GM23338 (cell line): Measurements from ENCODE around the gene STAB2. TPM values are rescaled to one million over a fixed set of nuclear protein-coding genes. Genes with fewer than 3 reads are reported as not detected.
"Not testable (repeated sequence)": the region's sequence is repeated elsewhere in the genome, so short reads cannot be mapped to it uniquely, and the experiment has no call there.

Experiments
- ATAC-seq: fragments of 200-7000 bp; cut with Tn5 transposase; 3 replicates; pipeline ENCODE4 v1.9.1; 2020
- DNase-seq: peaks from one replicate; pipeline ENCODE4 v3.0.0-alpha.2; 2015; ENCODE audit warnings: low spot score
- H2AFZ ChIP-seq: fragments of 200-600 bp; sonication (generic); 2 replicates; pipeline ENCODE4 v1.8.0; 2016; ENCODE audit warnings: antibody characterized with exemption, mild to moderate bottlenecking, moderate library complexity
- H3F3A ChIP-seq: fragments of 200-600 bp; sonication (generic); replicated peaks from 2 replicates; pipeline ENCODE4 v1.8.0; 2017; ENCODE audit warnings: antibody characterized with exemption, mixed run types, low read depth
- H3K27ac ChIP-seq: fragments of 200-600 bp; sonication (generic); 2 replicates; pipeline ENCODE4 v1.6.1; 2016; ENCODE audit warnings: low read depth
- H3K27me3 ChIP-seq: fragments of 200-600 bp; sonication (generic); 2 replicates; pipeline ENCODE4 v1.8.0; 2016; ENCODE audit warnings: mild to moderate bottlenecking, mixed run types, moderate library complexity; ENCODE audit not compliant: insufficient read depth
- H3K36me3 ChIP-seq: fragments of 200-600 bp; sonication (generic); 2 replicates; pipeline ENCODE4 v1.8.0; 2016; ENCODE audit warnings: mild to moderate bottlenecking; ENCODE audit not compliant: insufficient read depth
- H3K4me1 ChIP-seq: fragments of 200-600 bp; sonication (generic); 2 replicates; pipeline ENCODE4 v1.8.0; 2016; ENCODE audit warnings: mild to moderate bottlenecking, moderate library complexity; ENCODE audit not compliant: insufficient read depth
- H3K4me2 ChIP-seq: fragments of 200-600 bp; sonication (generic); 2 replicates; pipeline ENCODE4 v1.7.1; 2017; ENCODE audit warnings: mixed run types
- H3K4me3 ChIP-seq: fragments of 200-600 bp; sonication (generic); 2 replicates; pipeline ENCODE4 v1.6.1; 2016; ENCODE audit warnings: mixed run types
- H3K79me2 ChIP-seq: fragments of 200-600 bp; sonication (generic); replicated peaks from 2 replicates; pipeline ENCODE4 v1.8.0; 2017; ENCODE audit warnings: mild to moderate bottlenecking; ENCODE audit not compliant: insufficient read depth
- H3K9me2 ChIP-seq: fragments of 200-600 bp; sonication (generic); 2 replicates; pipeline ENCODE4 v1.8.0; 2017; ENCODE audit not compliant: insufficient read depth
- H4K20me1 ChIP-seq: fragments of 200-600 bp; sonication (generic); replicated peaks from 2 replicates; pipeline ENCODE4 v1.8.0; 2017; ENCODE audit warnings: mild to moderate bottlenecking; ENCODE audit not compliant: insufficient read depth
- H3K27ac Mint-ChIP-seq: 2 replicates; pipeline ENCODE4 v1.8.0; 2020; ENCODE audit warnings: inconsistent platforms, mild to moderate bottlenecking, moderate library complexity, mixed read lengths
- H3K27me3 Mint-ChIP-seq: 3 replicates; pipeline ENCODE4 v1.8.0; 2022; ENCODE audit warnings: low read depth, mild to moderate bottlenecking, moderate library complexity, mixed read lengths, inconsistent platforms; ENCODE audit not compliant: insufficient read depth, poor library complexity
- H3K36me3 Mint-ChIP-seq: 3 replicates; pipeline ENCODE4 v1.8.0; 2021; ENCODE audit warnings: low read depth, mild to moderate bottlenecking, inconsistent platforms, moderate library complexity, mixed read lengths
- H3K4me1 Mint-ChIP-seq: 3 replicates; pipeline ENCODE4 v1.8.0; 2020; ENCODE audit warnings: mild to moderate bottlenecking, inconsistent platforms, mixed read lengths
- H3K4me3 Mint-ChIP-seq: 3 replicates; pipeline ENCODE4 v1.8.0; 2021; ENCODE audit warnings: moderate library complexity, mild to moderate bottlenecking, inconsistent platforms, mixed read lengths
- H3K9me3 Mint-ChIP-seq: 3 replicates; pipeline ENCODE4 v1.8.0; 2020; ENCODE audit warnings: moderate library complexity, mild to moderate bottlenecking, inconsistent platforms, mixed read lengths
- EZH2 ChIP-seq: fragments of 200-600 bp; sonication (generic); IDR thresholded peaks from one replicate; pipeline ENCODE4 v1.8.0; 2017; ENCODE audit warnings: antibody characterized with exemption, mild to moderate bottlenecking, low read depth; ENCODE audit not compliant: unreplicated experiment
- EZH2phosphoT487 ChIP-seq: fragments of 200-600 bp; sonication (generic); IDR thresholded peaks from one replicate; pipeline ENCODE4 v1.8.1; 2018; ENCODE audit warnings: antibody characterized with exemption; ENCODE audit not compliant: unreplicated experiment
- NANOG ChIP-seq: IDR thresholded peaks from 2 replicates; pipeline ENCODE4 v1.6.1; 2016; ENCODE audit warnings: antibody characterized with exemption, borderline replicate concordance
- POLR2AphosphoS5 ChIP-seq: IDR thresholded peaks from 2 replicates; pipeline ENCODE4 v1.6.1; 2016; ENCODE audit warnings: antibody characterized with exemption, low read depth
- ZNF114 ChIP-seq: fragments of 250-450 bp; sonication (Bioruptor Pico); IDR thresholded peaks from 2 replicates; pipeline ENCODE4 v1.5.0; 2020; ENCODE audit warnings: mild to moderate bottlenecking, moderate library complexity
- ZNF331 ChIP-seq: fragments of 250-450 bp; sonication (Bioruptor Pico); IDR thresholded peaks from 2 replicates; pipeline ENCODE4 v1.5.0; 2020; ENCODE audit warnings: low read depth, mild to moderate bottlenecking, moderate library complexity
- polyA plus RNA-seq: library from polyadenylated mRNA; unstranded; fragments of >200 nt; fragmentation: Nextera tagmentation; extraction: Ambion mirVana; gene quantifications from 2 replicates; pipeline ENCODE4 v1.2.1, GENCODE V29; 2016
- total RNA-seq: library from RNA; depleted of rRNA; stranded (reverse); fragments of >200 nt; shearing (Covaris generic); gene quantifications from 2 replicates; pipeline ENCODE4 v1.2.3, GENCODE V29; 2014
- TF ChIP-seq, protein P1 (sequence below), 2 experiments: fragments of 200-600 bp in 1 of 2; sonication (generic) in 1 of 2; conservative IDR thresholded peaks; 2 replicates each; pipeline versions ENCODE4 v1.5.1 to v1.6.1; 2016 to 2017; ENCODE audit warnings: antibody characterized with exemption in 2 of 2, low read depth in 2 of 2, mild to moderate bottlenecking in 2 of 2, moderate library complexity in 1 of 2
- TF ChIP-seq, protein P2 (sequence below): fragments of 250-450 bp; sonication (Bioruptor Pico); IDR thresholded peaks from 2 replicates; pipeline ENCODE4 v1.5.0; 2020; ENCODE audit warnings: mild to moderate bottlenecking, moderate library complexity
- TF ChIP-seq, protein P3 (sequence below): IDR thresholded peaks from 2 replicates; pipeline ENCODE4 v1.6.1; 2016; ENCODE audit warnings: antibody characterized with exemption
- TF ChIP-seq, protein P4 (sequence below): IDR thresholded peaks from one replicate; pipeline ENCODE4 v1.6.1; 2018; ENCODE audit warnings: antibody characterized with exemption; ENCODE audit not compliant: unreplicated experiment

Gene STAB2
- total and polyA plus RNA-seq, 2 experiments from 2014 or later, result 0.14 TPM; not detected in 1

DNA sequence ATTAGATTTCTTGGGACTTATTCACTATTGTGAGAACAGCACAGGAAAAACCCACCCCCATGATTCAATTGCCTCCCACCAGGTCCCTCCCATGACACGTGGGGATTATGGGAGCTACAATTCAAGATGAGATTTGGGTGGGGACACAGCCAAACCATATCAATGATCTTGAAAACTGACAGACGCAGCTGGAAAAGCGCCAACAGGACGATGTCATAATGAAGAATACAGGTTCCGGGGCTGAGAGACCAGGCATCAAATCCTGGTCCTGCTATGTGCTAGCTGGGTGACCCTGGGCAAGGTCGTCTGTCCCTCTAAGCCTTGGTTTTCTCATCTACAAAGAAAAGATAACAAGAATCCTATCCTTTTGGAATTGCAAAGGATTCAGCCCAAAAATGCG, 222.6 kb downstream of the STAB2 start:
- H3K27ac Mint-ChIP-seq, H3K4me3 ChIP-seq, H3K27me3 ChIP-seq, H2AFZ ChIP-seq, H3K4me2 ChIP-seq, H3F3A ChIP-seq, H3K4me3 Mint-ChIP-seq, DNase-seq, H3K27me3 Mint-ChIP-seq, H3K27ac ChIP-seq, H3K79me2 ChIP-seq, H3K36me3 ChIP-seq, H3K9me3 Mint-ChIP-seq, H3K4me1 Mint-ChIP-seq, H3K9me2 ChIP-seq, ATAC-seq, H3K4me1 ChIP-seq, H3K36me3 Mint-ChIP-seq: not testable (repeated sequence)
- 0 out of 2 replicates have a peak, but pooled peaks cover 12% of the 10 kb centered on the region for H4K20me1 ChIP-seq

DNA sequence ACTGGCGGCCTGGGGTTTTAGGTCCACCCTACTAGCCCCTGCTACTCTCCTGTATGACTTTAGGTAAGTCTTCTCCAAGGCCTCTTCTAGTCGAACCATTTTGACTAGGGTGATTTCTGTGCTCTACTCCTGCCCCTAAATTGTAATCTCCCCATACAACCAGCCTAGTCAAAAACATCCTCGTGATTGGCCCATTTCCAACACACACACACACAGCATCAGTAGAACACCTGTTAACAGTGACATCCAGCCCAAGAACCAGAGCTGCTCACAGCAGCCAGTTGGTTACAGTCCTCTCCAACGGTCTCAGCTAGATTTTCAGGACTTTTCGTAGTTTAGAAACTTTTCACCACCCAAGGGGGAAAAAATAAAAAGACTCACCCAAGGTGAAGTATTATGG, 223.0 kb downstream of the STAB2 start:
- H3K27ac ChIP-seq, result no peak overlapping the region
- H3K79me2 ChIP-seq, result no peaks in the 10 kb centered on the region; the same call in 1 of the 2 replicates
- no peaks in the 10 kb centered on the region for H3K27me3 ChIP-seq
- Mint-ChIP-seq H3K27ac (no peak overlapping the region), H3K36me3 (peaks cover 11% of the 10 kb centered on the region; the same call in 2 of the 3 replicates), H3K9me3 (no peaks in the 10 kb centered on the region), H3K4me1 (peaks cover 3% of the 10 kb centered on the region; the same call in 2 of the 3 replicates), H3K4me3 (no peak overlapping the region), H3K27me3 (peaks cover 4% of the 10 kb centered on the region)
- no peak for ATAC-seq
- H3F3A ChIP-seq, result no peaks in the 10 kb centered on the region
- no peak overlapping the region for H2AFZ ChIP-seq
- no peaks in the 10 kb centered on the region for H3K4me1 ChIP-seq
- no peak overlapping the region for H3K4me3 ChIP-seq
- 0 out of 2 replicates have a peak, but pooled peaks cover 12% of the 10 kb centered on the region for H4K20me1 ChIP-seq
- H3K4me2 ChIP-seq, result no peak overlapping the region
- no peaks in the 10 kb centered on the region for H3K9me2 ChIP-seq
- no peaks in the 10 kb centered on the region; the same call in 1 of the 2 replicates for H3K36me3 ChIP-seq
- no peak for DNase-seq
- TF ChIP-seq, protein P1, sequence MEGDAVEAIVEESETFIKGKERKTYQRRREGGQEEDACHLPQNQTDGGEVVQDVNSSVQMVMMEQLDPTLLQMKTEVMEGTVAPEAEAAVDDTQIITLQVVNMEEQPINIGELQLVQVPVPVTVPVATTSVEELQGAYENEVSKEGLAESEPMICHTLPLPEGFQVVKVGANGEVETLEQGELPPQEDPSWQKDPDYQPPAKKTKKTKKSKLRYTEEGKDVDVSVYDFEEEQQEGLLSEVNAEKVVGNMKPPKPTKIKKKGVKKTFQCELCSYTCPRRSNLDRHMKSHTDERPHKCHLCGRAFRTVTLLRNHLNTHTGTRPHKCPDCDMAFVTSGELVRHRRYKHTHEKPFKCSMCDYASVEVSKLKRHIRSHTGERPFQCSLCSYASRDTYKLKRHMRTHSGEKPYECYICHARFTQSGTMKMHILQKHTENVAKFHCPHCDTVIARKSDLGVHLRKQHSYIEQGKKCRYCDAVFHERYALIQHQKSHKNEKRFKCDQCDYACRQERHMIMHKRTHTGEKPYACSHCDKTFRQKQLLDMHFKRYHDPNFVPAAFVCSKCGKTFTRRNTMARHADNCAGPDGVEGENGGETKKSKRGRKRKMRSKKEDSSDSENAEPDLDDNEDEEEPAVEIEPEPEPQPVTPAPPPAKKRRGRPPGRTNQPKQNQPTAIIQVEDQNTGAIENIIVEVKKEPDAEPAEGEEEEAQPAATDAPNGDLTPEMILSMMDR (conservative IDR thresholded peaks at IDR 0.05; ENCODE audit: low read depth in 2 of 2), result no peak
- TF ChIP-seq POLR2AphosphoS5 (no peak), EZH2phosphoT487 (no peak), ZNF331 (CRISPR knock-in tag) (no peak), NANOG (no peak), ZNF114 (CRISPR knock-in tag) (no peak), EZH2 (no peak)
- TF ChIP-seq, protein P2, sequence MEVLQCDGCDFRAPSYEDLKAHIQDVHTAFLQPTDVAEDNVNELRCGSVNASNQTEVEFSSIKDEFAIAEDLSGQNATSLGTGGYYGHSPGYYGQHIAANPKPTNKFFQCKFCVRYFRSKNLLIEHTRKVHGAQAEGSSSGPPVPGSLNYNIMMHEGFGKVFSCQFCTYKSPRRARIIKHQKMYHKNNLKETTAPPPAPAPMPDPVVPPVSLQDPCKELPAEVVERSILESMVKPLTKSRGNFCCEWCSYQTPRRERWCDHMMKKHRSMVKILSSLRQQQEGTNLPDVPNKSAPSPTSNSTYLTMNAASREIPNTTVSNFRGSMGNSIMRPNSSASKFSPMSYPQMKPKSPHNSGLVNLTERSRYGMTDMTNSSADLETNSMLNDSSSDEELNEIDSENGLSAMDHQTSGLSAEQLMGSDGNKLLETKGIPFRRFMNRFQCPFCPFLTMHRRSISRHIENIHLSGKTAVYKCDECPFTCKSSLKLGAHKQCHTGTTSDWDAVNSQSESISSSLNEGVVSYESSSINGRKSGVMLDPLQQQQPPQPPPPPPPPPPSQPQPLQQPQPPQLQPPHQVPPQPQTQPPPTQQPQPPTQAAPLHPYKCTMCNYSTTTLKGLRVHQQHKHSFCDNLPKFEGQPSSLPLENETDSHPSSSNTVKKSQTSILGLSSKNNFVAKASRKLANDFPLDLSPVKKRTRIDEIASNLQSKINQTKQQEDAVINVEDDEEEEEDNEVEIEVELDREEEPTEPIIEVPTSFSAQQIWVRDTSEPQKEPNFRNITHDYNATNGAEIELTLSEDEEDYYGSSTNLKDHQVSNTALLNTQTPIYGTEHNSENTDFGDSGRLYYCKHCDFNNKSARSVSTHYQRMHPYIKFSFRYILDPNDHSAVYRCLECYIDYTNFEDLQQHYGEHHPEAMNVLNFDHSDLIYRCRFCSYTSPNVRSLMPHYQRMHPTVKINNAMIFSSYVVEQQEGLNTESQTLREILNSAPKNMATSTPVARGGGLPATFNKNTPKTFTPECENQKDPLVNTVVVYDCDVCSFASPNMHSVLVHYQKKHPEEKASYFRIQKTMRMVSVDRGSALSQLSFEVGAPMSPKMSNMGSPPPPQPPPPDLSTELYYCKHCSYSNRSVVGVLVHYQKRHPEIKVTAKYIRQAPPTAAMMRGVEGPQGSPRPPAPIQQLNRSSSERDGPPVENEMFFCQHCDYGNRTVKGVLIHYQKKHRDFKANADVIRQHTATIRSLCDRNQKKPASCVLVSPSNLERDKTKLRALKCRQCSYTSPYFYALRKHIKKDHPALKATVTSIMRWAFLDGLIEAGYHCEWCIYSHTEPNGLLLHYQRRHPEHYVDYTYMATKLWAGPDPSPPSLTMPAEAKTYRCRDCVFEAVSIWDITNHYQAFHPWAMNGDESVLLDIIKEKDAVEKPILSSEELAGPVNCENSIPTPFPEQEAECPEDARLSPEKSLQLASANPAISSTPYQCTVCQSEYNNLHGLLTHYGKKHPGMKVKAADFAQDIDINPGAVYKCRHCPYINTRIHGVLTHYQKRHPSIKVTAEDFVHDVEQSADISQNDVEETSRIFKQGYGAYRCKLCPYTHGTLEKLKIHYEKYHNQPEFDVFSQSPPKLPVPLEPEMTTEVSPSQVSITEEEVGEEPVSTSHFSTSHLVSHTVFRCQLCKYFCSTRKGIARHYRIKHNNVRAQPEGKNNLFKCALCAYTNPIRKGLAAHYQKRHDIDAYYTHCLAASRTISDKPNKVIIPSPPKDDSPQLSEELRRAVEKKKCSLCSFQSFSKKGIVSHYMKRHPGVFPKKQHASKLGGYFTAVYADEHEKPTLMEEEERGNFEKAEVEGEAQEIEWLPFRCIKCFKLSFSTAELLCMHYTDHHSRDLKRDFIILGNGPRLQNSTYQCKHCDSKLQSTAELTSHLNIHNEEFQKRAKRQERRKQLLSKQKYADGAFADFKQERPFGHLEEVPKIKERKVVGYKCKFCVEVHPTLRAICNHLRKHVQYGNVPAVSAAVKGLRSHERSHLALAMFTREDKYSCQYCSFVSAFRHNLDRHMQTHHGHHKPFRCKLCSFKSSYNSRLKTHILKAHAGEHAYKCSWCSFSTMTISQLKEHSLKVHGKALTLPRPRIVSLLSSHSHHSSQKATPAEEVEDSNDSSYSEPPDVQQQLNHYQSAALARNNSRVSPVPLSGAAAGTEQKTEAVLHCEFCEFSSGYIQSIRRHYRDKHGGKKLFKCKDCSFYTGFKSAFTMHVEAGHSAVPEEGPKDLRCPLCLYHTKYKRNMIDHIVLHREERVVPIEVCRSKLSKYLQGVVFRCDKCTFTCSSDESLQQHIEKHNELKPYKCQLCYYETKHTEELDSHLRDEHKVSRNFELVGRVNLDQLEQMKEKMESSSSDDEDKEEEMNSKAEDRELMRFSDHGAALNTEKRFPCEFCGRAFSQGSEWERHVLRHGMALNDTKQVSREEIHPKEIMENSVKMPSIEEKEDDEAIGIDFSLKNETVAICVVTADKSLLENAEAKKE (CRISPR knock-in tag), result no peak
- TF ChIP-seq, protein P3, sequence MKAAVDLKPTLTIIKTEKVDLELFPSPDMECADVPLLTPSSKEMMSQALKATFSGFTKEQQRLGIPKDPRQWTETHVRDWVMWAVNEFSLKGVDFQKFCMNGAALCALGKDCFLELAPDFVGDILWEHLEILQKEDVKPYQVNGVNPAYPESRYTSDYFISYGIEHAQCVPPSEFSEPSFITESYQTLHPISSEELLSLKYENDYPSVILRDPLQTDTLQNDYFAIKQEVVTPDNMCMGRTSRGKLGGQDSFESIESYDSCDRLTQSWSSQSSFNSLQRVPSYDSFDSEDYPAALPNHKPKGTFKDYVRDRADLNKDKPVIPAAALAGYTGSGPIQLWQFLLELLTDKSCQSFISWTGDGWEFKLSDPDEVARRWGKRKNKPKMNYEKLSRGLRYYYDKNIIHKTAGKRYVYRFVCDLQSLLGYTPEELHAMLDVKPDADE, result no peak
- TF ChIP-seq, protein P4, sequence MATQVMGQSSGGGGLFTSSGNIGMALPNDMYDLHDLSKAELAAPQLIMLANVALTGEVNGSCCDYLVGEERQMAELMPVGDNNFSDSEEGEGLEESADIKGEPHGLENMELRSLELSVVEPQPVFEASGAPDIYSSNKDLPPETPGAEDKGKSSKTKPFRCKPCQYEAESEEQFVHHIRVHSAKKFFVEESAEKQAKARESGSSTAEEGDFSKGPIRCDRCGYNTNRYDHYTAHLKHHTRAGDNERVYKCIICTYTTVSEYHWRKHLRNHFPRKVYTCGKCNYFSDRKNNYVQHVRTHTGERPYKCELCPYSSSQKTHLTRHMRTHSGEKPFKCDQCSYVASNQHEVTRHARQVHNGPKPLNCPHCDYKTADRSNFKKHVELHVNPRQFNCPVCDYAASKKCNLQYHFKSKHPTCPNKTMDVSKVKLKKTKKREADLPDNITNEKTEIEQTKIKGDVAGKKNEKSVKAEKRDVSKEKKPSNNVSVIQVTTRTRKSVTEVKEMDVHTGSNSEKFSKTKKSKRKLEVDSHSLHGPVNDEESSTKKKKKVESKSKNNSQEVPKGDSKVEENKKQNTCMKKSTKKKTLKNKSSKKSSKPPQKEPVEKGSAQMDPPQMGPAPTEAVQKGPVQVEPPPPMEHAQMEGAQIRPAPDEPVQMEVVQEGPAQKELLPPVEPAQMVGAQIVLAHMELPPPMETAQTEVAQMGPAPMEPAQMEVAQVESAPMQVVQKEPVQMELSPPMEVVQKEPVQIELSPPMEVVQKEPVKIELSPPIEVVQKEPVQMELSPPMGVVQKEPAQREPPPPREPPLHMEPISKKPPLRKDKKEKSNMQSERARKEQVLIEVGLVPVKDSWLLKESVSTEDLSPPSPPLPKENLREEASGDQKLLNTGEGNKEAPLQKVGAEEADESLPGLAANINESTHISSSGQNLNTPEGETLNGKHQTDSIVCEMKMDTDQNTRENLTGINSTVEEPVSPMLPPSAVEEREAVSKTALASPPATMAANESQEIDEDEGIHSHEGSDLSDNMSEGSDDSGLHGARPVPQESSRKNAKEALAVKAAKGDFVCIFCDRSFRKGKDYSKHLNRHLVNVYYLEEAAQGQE, result no peak
